Activated effector memory CD4-positive, alpha-beta T cell treated with anti-CD3 and anti-CD28 coated beads, Interleukin-2, amount 50 U/mL, for 16 hours (primary cell): Measurements from ENCODE around the gene NRL.
"Not testable (repeated sequence)": the region's sequence is repeated elsewhere in the genome, so short reads cannot be mapped to it uniquely, and the experiment has no call there.

Source experiments
- DNase-seq: peaks from one replicate; pipeline ENCODE4 v3.0.0-alpha.2; 2020

NRL gene

GRCh38 chr14:24051176-24051788, 63.5 kb downstream of the NRL start:
- DNase-seq: peak; percentile 64

- DNase-seq: not testable (repeated sequence)
Measured at GRCh38 chr14:24050753-24051152, 64.0 kb downstream of the NRL start.

- DNase-seq: not testable (repeated sequence)
Measured at GRCh38 chr14:24049002-24049401, 65.7 kb downstream of the NRL start.

- no peak for DNase-seq
Measured at GRCh38 chr14:24042746-24043145, 72.0 kb downstream of the NRL start.

DNA sequence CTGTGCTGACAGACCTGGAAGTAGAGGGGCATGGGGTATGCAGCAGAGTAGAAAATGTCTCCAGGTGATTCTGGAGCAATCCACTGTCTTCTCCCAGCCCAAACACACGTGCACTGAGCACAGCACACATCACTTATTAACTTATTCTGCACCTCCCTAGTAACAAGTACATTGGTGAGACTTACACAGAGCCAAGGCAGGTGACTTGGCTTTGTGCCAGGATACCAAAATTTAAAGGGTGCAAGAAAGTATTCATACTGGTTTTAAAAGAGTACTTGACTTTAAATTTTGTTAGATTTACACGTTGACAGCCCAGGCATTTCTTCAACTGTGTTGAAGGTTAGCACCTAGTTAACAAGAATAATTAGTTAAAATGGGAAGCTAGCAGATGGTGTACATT, 74.1 kb downstream of the NRL start:
- no peak for DNase-seq

GRCh38 chr14:24038686-24039085, 76.1 kb downstream of the NRL start:
- no peak for DNase-seq

DNA sequence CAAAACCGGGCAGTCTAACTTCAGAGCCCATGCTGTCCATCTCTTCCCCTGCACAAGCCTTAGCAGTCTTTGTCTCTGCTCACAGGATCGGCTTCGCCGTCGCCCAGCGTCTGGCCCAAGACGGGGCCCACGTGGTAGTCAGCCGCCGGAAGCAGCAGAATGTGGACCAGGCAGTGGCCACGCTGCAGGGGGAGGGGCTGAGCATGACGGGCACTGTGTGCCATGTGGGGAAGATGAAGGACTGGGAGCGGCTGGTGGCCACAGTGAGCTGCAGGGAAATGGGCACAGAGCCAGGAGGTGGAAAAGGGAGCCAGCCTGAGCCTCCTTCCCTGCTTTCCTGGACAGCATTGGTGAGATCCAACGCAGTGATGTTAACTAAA, 77.1 kb downstream of the NRL start:
- DNase-seq: no peak

GRCh38 chr14:24036963-24037657, 77.6 kb downstream of the NRL start:
- DNase-seq: not testable (repeated sequence)

- peak; percentile 86 for DNase-seq
Measured at GRCh38 chr14:24036169-24036962, 78.4 kb downstream of the NRL start.

DNA sequence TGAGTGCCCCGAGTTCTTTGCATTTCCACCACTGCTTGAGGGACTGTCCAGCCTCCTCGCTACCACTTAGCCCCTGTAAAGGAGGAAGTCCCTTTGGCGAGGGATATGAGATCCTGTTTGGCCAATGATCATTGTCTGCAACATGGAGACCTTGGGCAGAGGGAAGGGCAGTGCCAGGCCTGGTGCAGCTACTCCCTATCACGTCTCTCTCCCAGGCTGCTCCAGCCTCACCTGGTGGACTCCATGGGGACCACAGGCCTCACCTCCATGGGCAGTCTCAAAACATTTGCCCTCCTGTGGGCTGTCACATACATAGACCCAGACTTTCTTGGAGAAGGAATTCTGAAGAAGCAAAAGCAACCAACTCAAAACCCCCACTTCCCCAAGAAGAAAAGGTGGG, 79.0 kb downstream of the NRL start:
- not testable (repeated sequence) for DNase-seq

DNA sequence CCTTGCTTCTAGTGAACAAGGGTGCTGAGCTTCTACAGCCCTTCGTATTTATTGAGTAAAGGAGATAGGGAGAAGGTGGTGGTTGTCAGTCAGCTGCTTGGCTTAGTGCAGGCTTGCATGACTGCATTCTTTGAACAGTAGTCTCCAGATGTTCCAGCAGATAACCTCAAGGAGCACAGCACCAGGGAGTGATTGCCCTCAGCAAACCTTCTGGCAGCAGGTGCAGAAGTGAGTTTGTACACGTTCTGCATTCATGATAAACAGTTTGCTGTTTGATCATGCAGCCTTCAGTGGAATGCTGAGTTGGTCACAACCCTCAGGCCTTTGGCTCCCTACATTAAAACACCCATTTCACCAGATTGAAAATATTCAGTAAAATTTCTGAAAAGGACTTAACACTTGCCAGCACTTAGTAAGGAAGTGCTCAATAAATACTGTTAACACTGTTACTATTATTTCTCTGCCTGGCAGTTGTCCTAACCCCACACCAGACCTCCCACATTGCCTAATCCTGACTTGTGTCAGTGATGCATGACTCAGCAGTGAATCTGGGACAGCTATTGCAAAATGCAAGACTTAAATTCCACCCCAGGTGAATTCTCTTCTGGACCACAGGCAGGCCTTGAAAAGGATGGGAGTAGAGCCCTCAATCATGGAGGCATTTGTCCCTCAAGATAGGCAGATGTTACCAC, 81.9 kb downstream of the NRL start:
- no peak for DNase-seq

GRCh38 chr14:24031331-24031730, 83.4 kb downstream of the NRL start:
- DNase-seq: not testable (repeated sequence)

DNA sequence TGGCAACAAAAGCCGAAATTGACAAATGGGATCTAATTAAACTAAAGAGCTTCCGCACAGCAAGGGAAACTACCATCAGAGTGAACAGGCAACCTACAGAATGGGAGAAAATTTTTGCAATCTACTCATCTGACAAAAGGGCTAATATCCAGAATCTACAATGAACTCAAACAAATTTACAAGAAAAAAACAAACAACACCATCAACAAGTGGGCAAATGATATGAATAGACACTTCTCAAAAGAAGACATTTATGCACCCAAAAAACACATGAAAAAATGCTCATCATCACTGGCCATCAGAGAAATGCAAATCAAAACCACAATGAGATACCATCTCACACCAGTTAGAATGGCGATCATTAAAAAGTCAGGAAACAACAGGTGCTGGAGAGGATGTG, 85.1 kb downstream of the NRL start:
- not testable (repeated sequence) for DNase-seq
